Epithelial cell of proximal tubule (primary cell): Measurements from ENCODE around the gene LRRC56. TPM values are rescaled to one million over a fixed set of nuclear protein-coding genes. Genes with fewer than 3 reads are reported as not detected.

Experiments
- DNase-seq: peaks from one replicate; pipeline ENCODE4 v3.0.0-alpha.2; 2011; ENCODE audit warnings: low read depth
- H3K4me3 ChIP-seq: 2 replicates; pipeline ENCODE4 v1.5.1; 2011; ENCODE audit warnings: low read depth, mild to moderate bottlenecking, low read length
- CTCF ChIP-seq: conservative IDR thresholded peaks from 2 replicates; pipeline ENCODE4 v1.5.1; 2012; ENCODE audit warnings: low read depth, mild to moderate bottlenecking, low read length
- total RNA-seq: library from RNA; depleted of rRNA; stranded (reverse); fragments of >200 nt; gene quantifications from 2 replicates; pipeline ENCODE4 v1.2.3, GENCODE V29; 2015

Gene LRRC56
- total RNA-seq, 1 donor from 2014 or later, result 1.6 TPM

GRCh38 chr11:538431-539051, 1.2 kb downstream of the LRRC56 start:
- no peak for DNase-seq
- no peak for TF ChIP-seq CTCF

GRCh38 chr11:539971-540481, 2.7 kb downstream of the LRRC56 start:
- DNase-seq, result no peak
- no peak overlapping the region for H3K4me3 ChIP-seq
- no peak for TF ChIP-seq CTCF

More at GRCh38 chr11:538431-539051, 1.2 kb downstream of the LRRC56 start:
- H3K4me3 ChIP-seq, result no peak overlapping the region

- H3K4me3 ChIP-seq, result no peak overlapping the region
- DNase-seq, result no peak
- no peak for TF ChIP-seq CTCF
These were observed 3.5 kb downstream of the LRRC56 start for GRCh38 chr11:540583-541432.

- no peak for TF ChIP-seq CTCF
- H3K4me3 ChIP-seq, result no peak overlapping the region
- DNase-seq, result no peak
These were observed 4.1 kb downstream of the LRRC56 start for GRCh38 chr11:541433-541885.

GRCh38 chr11:544817-545166, 7.5 kb downstream of the LRRC56 start:
- no peak for TF ChIP-seq CTCF
- no peak for DNase-seq
- no peak overlapping the region for H3K4me3 ChIP-seq

GRCh38 chr11:545171-545570, 7.8 kb downstream of the LRRC56 start:
- no peak for TF ChIP-seq CTCF
- no peak overlapping the region for H3K4me3 ChIP-seq
- DNase-seq, result no peak
